Esophagus squamous epithelium (tissue), 4 donors: Measurements from ENCODE around the gene RNF13.

Experiments used
- CTCF ChIP-seq, 6 experiments: fragments of 450-650 bp in 4 of 6; fragments of 200-600 bp in 2 of 6; sonication (generic) in 2 of 6; IDR thresholded peaks; one replicate each; pipeline ENCODE4 v1.5.1; 2016 to 2019; ENCODE audit warnings: antibody characterized with exemption in 6 of 6, mild to moderate bottlenecking in 4 of 6, moderate library complexity in 4 of 6
- POLR2A ChIP-seq, 4 donors: fragments of 450-650 bp; IDR thresholded peaks; one replicate each; pipeline ENCODE4 v1.6.1; 2017; ENCODE audit warnings: antibody characterized with exemption in 4 of 4, mild to moderate bottlenecking in 4 of 4, moderate library complexity in 3 of 4

- TF ChIP-seq CTCF (IDR thresholded peaks at IDR 0.05) (no peak), POLR2A (IDR thresholded peaks at IDR 0.05) (no peak)
These were observed 128.9 kb downstream of the RNF13 start for GRCh38 chr3:149941946-149942345.
